Choroid plexus epithelial cell (primary cell): ENCODE measurements around the gene CMKLR1.

Source experiments
- DNase-seq: peaks from one replicate; pipeline ENCODE4 v3.0.0-alpha.2; 2010; ENCODE audit warnings: low read depth
- H3K4me3 ChIP-seq: 2 replicates; pipeline ENCODE4 v1.5.1; 2011; ENCODE audit warnings: low read depth, mild to moderate bottlenecking, control low read depth, low read length, moderate library complexity
- TF ChIP-seq, protein P1 (sequence below): conservative IDR thresholded peaks from 2 replicates; pipeline ENCODE4 v1.5.1; 2011; ENCODE audit warnings: low read depth, mild to moderate bottlenecking, control low read depth, inconsistent platforms, low read length, moderate library complexity

Gene CMKLR1

DNA sequence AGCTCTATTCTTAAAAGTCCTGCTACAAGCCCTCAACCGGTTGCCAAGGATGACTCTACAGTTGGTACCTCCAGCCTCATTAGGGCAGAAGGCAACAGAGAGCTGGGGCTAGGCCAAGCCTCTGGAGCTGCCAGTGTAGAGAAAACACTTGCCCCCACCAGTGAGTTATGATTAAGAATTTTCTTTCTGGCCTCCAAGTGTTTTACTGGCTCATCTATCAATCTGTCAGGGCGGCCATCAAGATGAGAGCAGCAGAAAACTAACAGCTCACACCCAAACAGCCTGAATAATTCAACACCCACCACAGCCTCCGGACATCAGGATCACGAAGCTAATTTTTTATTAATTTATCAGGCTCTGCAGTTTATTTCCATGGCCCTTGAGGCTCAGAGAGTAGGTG, 40.7 kb upstream of the CMKLR1 start:
- DNase-seq, result no peak
- H3K4me3 ChIP-seq, result no peak overlapping the region
- TF ChIP-seq, protein P1, sequence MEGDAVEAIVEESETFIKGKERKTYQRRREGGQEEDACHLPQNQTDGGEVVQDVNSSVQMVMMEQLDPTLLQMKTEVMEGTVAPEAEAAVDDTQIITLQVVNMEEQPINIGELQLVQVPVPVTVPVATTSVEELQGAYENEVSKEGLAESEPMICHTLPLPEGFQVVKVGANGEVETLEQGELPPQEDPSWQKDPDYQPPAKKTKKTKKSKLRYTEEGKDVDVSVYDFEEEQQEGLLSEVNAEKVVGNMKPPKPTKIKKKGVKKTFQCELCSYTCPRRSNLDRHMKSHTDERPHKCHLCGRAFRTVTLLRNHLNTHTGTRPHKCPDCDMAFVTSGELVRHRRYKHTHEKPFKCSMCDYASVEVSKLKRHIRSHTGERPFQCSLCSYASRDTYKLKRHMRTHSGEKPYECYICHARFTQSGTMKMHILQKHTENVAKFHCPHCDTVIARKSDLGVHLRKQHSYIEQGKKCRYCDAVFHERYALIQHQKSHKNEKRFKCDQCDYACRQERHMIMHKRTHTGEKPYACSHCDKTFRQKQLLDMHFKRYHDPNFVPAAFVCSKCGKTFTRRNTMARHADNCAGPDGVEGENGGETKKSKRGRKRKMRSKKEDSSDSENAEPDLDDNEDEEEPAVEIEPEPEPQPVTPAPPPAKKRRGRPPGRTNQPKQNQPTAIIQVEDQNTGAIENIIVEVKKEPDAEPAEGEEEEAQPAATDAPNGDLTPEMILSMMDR, result no peak

DNA sequence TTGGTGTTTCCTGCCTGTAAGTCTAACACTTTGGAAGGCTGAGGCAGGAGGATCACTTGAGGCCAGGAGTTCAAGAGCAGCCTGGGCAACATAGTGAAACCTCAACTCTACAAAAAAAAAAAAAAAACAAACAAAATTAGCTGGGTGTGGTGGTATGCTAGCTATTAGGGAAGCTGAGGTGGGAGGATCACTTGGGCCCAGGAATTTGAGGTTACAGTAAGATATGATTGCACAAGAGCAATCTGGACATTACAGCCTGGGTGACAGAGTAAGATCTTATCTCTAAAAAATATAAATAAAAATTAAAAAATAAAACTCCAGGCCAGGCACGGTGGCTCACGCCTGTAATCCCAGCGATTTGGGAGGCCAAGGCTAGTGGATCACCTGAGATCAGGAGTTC, 39.8 kb upstream of the CMKLR1 start:
- TF ChIP-seq, protein P1, result no peak
- H3K4me3 ChIP-seq, result no peak overlapping the region
- DNase-seq, result no peak

DNA sequence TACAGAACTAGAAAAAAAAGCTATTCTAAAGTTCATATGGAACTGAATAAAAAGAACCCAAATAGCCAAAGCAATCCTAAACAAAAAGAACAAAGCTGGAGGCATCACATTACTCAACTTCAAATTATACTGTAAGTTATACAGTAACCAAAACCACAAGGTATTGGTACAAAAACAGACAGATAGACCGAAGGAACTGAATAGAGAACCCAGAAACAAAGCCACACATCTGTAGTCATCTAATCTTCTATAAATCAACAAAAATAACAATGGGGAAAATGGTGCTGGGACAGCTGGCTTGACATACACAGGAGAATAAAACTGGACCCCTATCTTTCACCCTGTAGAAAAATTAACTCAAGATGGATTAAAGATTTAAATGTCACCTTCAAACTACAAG, 38.1 kb upstream of the CMKLR1 start:
- TF ChIP-seq, protein P1, result no peak
- no peak overlapping the region for H3K4me3 ChIP-seq
- DNase-seq, result no peak

DNA sequence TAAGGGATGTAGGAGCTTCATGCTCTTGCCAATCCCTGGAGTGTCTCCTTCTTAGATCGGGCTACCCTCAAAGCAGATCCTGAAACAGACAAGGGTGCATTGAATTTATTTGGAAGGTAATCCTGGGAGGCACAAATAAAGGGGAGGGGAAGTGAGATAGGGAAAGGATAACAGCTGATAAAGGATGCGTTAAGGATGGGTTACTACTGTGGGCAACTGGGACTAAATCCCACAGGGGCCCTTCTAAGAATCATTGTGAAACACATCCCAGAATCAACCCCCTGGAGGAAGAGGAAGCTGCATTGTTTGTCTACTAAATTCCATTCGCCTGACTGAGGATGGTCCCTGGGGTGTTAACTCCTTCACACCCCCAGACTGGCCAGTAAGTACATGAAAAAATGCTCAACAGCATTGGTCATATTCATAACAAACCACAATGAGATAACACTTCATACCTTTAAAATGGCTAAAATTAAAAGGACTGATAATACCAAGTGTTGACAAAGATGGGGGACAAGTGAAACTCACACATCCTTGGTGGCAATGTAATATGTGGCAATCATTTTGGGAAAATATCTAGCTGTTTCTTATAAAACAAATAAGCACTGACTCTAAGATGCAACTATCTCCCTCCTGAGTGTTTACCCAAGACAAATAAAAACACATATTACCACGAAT, 37.0 kb upstream of the CMKLR1 start:
- TF ChIP-seq, protein P1, result no peak
- DNase-seq, result peak; percentile 68

DNA sequence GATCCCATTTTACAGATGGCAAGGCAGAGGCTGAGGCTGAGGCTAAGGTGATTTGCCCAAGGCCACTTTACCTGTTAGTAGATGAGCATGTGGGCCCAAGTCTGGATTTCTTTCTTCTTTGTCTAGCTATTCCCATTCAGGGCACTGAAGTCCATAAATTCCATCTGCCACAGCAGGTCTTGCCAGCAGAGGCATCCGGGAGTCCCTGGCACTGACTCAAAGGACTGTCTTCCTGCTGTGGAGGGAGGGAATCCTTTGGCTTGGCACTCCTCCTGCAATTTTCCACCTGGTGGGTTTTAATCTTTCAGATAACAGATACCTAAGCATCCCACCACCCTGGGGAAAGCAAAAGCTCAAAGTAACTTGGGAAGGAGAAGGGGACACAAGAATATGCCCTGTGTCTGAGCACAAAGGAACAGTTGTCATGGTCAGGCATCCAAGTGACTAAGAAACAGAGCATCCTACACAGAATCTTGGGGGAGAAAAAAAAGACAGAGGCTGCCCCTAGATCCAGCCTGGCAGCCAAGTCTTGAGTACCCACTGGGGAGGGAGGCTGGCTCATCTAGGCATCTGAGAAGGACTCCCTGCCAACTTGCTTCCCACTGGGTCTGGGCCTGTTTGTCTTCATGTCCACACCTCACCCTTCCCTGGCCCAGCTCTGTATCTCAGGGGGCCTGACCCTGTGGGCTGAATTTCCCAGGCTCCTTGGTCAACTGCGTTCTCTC, 35.6 kb upstream of the CMKLR1 start:
- DNase-seq, result no peak
- TF ChIP-seq, protein P1, result no peak
- no peak overlapping the region for H3K4me3 ChIP-seq

More for the DNA sequence above, 37.0 kb upstream of the CMKLR1 start:
- H3K4me3 ChIP-seq, result no peak overlapping the region

DNA sequence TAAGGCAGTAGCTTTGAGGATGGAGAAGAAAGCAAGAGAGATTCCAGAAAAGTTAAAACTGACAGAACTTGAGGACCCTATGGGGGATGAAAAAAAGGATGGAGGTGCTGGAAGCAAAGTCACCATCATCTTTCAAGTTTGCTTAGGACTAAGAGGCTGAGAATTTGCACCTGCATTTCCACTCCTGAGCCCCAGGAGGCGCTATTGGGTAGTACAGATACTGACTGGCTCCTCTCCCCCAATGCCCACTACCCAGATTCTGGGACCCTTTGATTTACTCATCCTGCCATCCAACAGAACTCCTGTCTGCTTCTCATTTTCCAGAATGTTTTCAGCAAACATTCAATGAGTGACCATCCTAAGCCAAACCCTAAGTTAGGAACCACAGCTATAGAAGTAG, 34.0 kb upstream of the CMKLR1 start:
- TF ChIP-seq, protein P1, result peak; percentile 47
- H3K4me3 ChIP-seq, result no peak overlapping the region
- no peak for DNase-seq
